GM19193 (cell line): ENCODE data around the gene KRTAP2-4.
"Not testable (repeated sequence)": the region's sequence is repeated elsewhere in the genome, so short reads cannot be mapped to it uniquely, and the experiment has no call there.

ENCODE experiments used
- POLR2A ChIP-seq: IDR thresholded peaks from 4 replicates; pipeline ENCODE4 v1.6.1; 2011; ENCODE audit not compliant: insufficient read depth, insufficient read length; ENCODE audit errors: extremely low read depth

KRTAP2-4 gene

GRCh38 chr17:41065829-41066624 lies at the start of gene KRTAP2-4:
KRTAP2-4 (minus strand) TSS chr17:41065879; CDS start chr17:41065845, 34 bp downstream.
- no peak for TF ChIP-seq POLR2A

GRCh38 chr17:41111151-41111885 lies 45.6 kb upstream of the KRTAP2-4 start:
- TF ChIP-seq POLR2A: no peak

- TF ChIP-seq POLR2A: no peak
These were observed 42.3 kb upstream of the KRTAP2-4 start for GRCh38 chr17:41107941-41108450.

GRCh38 chr17:41105347-41105746 lies 39.7 kb upstream of the KRTAP2-4 start, which contains the start of gene KRTAP4-9:
KRTAP4-9 (plus strand) TSS chr17:41105389; CDS start chr17:41105389, 0 bp downstream.
- not testable (repeated sequence) for TF ChIP-seq POLR2A

GRCh38 chr17:41103896-41104295 lies 38.2 kb upstream of the KRTAP2-4 start:
- TF ChIP-seq POLR2A: no peak

GRCh38 chr17:41101586-41102259 lies 36.0 kb upstream of the KRTAP2-4 start, which contains the start of gene KRTAP4-16:
KRTAP4-16 (minus strand) TSS chr17:41102209; CDS start chr17:41102209, 0 bp downstream.
- no peak for TF ChIP-seq POLR2A

- no peak for TF ChIP-seq POLR2A
These were observed 32.8 kb upstream of the KRTAP2-4 start for GRCh38 chr17:41098481-41098880.

- no peak for TF ChIP-seq POLR2A
These were observed 32.4 kb upstream of the KRTAP2-4 start, which contains the start of gene KRTAP4-8 for GRCh38 chr17:41098042-41098441. KRTAP4-8 (minus strand) TSS chr17:41098142; CDS start chr17:41098084, 58 bp downstream.

- no peak for TF ChIP-seq POLR2A
These were observed 30.4 kb upstream of the KRTAP2-4 start for GRCh38 chr17:41096055-41096454.

GRCh38 chr17:41084100-41084856 lies 18.6 kb upstream of the KRTAP2-4 start, which contains the start of gene KRTAP4-7:
KRTAP4-7 (plus strand) TSS chr17:41084150; CDS start chr17:41084207, 57 bp downstream.
- not testable (repeated sequence) for TF ChIP-seq POLR2A

GRCh38 chr17:41082626-41083025 lies 16.9 kb upstream of the KRTAP2-4 start:
- no peak for TF ChIP-seq POLR2A

- no peak for TF ChIP-seq POLR2A
These were observed 11.1 kb upstream of the KRTAP2-4 start for GRCh38 chr17:41076788-41077187.

GRCh38 chr17:41073676-41074075 lies 8.0 kb upstream of the KRTAP2-4 start:
- TF ChIP-seq POLR2A: no peak

- TF ChIP-seq POLR2A: no peak
These were observed 6.1 kb upstream of the KRTAP2-4 start for GRCh38 chr17:41071606-41072360.

- no peak for TF ChIP-seq POLR2A
These were observed 3.4 kb upstream of the KRTAP2-4 start for GRCh38 chr17:41069031-41069430.
